Upper lobe of left lung (tissue), 4 donors: ENCODE results near the gene PLEKHA1.

Experiments used
- CTCF ChIP-seq, 6 experiments: fragments of 450-650 bp in 4 of 6; fragments of 200-600 bp in 2 of 6; sonication (generic) in 2 of 6; IDR thresholded peaks; one replicate each; pipeline ENCODE4 v1.5.1; 2016 to 2019; ENCODE audit warnings: antibody characterized with exemption in 6 of 6
- EP300 ChIP-seq, 4 donors: sonication (generic); formaldehyde crosslinking; IDR thresholded peaks; one replicate each; pipeline ENCODE4 v1.5.1; 2017; ENCODE audit warnings: antibody characterized with exemption in 4 of 4, control low read depth in 2 of 4
- POLR2A ChIP-seq, 4 donors: fragments of 450-650 bp; IDR thresholded peaks; one replicate each; pipeline ENCODE4 v1.5.1; 2016 to 2017; ENCODE audit warnings: antibody characterized with exemption in 4 of 4, mild to moderate bottlenecking in 2 of 4
- POLR2AphosphoS5 ChIP-seq, 2 donors: sonication (generic); formaldehyde crosslinking; IDR thresholded peaks; one replicate each; pipeline ENCODE4 v1.5.1; 2017; ENCODE audit warnings: antibody characterized with exemption in 2 of 2

GRCh38 chr10:122343135-122343800 is 31.2 kb upstream of the PLEKHA1 start:
- TF ChIP-seq CTCF (IDR thresholded peaks at IDR 0.05) (no peak), POLR2A (IDR thresholded peaks at IDR 0.05) (no peak), EP300 (IDR thresholded peaks at IDR 0.05) (no peak), POLR2AphosphoS5 (IDR thresholded peaks at IDR 0.05) (no peak)
